Astrocyte (in vitro differentiated cells and primary cell): ENCODE measurements around the gene UBASH3A. TPM values are rescaled to one million over a fixed set of nuclear protein-coding genes. Genes with fewer than 3 reads are reported as not detected.

ENCODE experiments used
- DNase-seq: peaks from one replicate; pipeline ENCODE4 v3.0.0-alpha.2; 2010; ENCODE audit warnings: low read depth
- FAIRE-seq: peaks from 2 replicates; lab custom pipeline; 2011; peaks lifted over from hg19 to GRCh38; lab: Jason Lieb, UNC
- H2AFZ ChIP-seq: 2 replicates; pipeline ENCODE4 v1.6.0; 2012; ENCODE audit warnings: low read depth, low read length, inconsistent platforms
- H3K27ac ChIP-seq: 2 replicates; pipeline ENCODE4 v1.5.1; 2011; ENCODE audit warnings: low read depth, low read length, inconsistent platforms
- H3K27me3 ChIP-seq: 2 replicates; pipeline ENCODE4 v1.6.0; 2011; ENCODE audit warnings: low read length, inconsistent platforms; ENCODE audit not compliant: insufficient read depth
- H3K36me3 ChIP-seq: 2 replicates; pipeline ENCODE4 v1.5.1; 2011; ENCODE audit warnings: low read length, inconsistent platforms; ENCODE audit not compliant: insufficient read depth
- H3K4me1 ChIP-seq: 2 replicates; pipeline ENCODE4 v1.5.1; 2011; ENCODE audit warnings: low read length, inconsistent platforms; ENCODE audit not compliant: insufficient read depth
- H3K4me2 ChIP-seq: 2 replicates; pipeline ENCODE4 v1.6.0; 2012; ENCODE audit warnings: low read length, inconsistent platforms
- H3K4me3 ChIP-seq: 2 replicates; pipeline ENCODE4 v1.5.1; 2011; ENCODE audit warnings: low read depth, mild to moderate bottlenecking, low read length, inconsistent platforms; ENCODE audit not compliant: insufficient read depth
- H3K79me2 ChIP-seq: 2 replicates; pipeline ENCODE4 v1.6.0; 2012; ENCODE audit warnings: mild to moderate bottlenecking, low read length, inconsistent platforms; ENCODE audit not compliant: insufficient read depth
- H3K9ac ChIP-seq: 2 replicates; pipeline ENCODE4 v1.6.0; 2012; ENCODE audit warnings: mild to moderate bottlenecking, low read length, inconsistent platforms
- H3K9me3 ChIP-seq: 2 replicates; pipeline ENCODE4 v1.5.1; 2012; ENCODE audit warnings: low read depth, mild to moderate bottlenecking, low read length, inconsistent platforms; ENCODE audit not compliant: insufficient read depth
- H4K20me1 ChIP-seq: 2 replicates; pipeline ENCODE4 v1.6.0; 2012; ENCODE audit warnings: low read length, inconsistent platforms; ENCODE audit not compliant: insufficient read depth
- H3K27ac Mint-ChIP-seq: one replicate; pipeline ENCODE4 v1.8.0; 2021; ENCODE audit warnings: mild to moderate bottlenecking, mixed read lengths; ENCODE audit not compliant: unreplicated experiment
- H3K27me3 Mint-ChIP-seq: one replicate; pipeline ENCODE4 v1.8.0; 2021; ENCODE audit warnings: low read depth, mixed read lengths; ENCODE audit not compliant: unreplicated experiment
- H3K36me3 Mint-ChIP-seq: one replicate; pipeline ENCODE4 v1.8.0; 2021; ENCODE audit warnings: low read depth, mixed read lengths; ENCODE audit not compliant: unreplicated experiment
- H3K4me1 Mint-ChIP-seq: one replicate; pipeline ENCODE4 v1.8.0; 2021; ENCODE audit warnings: low read depth, mixed read lengths; ENCODE audit not compliant: unreplicated experiment
- H3K4me3 Mint-ChIP-seq: one replicate; pipeline ENCODE4 v1.8.0; 2021; ENCODE audit warnings: mild to moderate bottlenecking, moderate library complexity, mixed read lengths; ENCODE audit not compliant: unreplicated experiment
- H3K9me3 Mint-ChIP-seq: one replicate; pipeline ENCODE4 v1.8.0; 2021; ENCODE audit warnings: mild to moderate bottlenecking, mixed read lengths; ENCODE audit not compliant: unreplicated experiment
- EZH2 ChIP-seq: IDR thresholded peaks from 2 replicates; pipeline ENCODE4 v1.6.1; 2012; ENCODE audit warnings: mild to moderate bottlenecking, low read length, inconsistent platforms; ENCODE audit not compliant: insufficient read depth
- total RNA-seq: library from RNA; stranded (reverse); gene quantifications from 2 replicates; pipeline ENCODE4 v1.2.1, GENCODE V29; 2021
- TF ChIP-seq, protein P1 (sequence below): IDR thresholded peaks from 2 replicates; pipeline ENCODE4 v1.5.1; 2011; ENCODE audit warnings: low read depth, mild to moderate bottlenecking, inconsistent platforms, low read length, moderate library complexity; ENCODE audit not compliant: insufficient read depth

The UBASH3A gene
- total RNA-seq, 1 donor from 2014 or later: not detected

DNA sequence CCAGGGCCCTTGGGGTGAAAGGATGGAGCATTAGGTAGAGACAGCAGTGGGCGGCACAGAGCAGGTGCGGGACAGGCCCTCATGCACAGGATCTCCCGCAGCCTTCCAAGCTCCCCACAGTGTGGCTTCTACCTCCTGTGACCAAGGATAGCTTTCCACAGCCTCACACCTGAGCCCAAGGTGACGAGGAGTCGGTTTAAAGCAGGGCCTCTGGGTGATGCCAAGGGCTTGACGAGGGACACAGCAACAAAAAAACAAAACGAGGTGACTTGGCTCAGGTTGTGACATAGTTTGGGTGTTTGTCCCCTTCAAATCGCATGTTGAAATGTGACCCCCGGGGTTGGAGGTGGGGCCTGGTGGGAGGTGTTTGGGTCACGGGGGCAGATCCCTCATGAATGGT, 77.0 kb downstream of the UBASH3A start:
- Histone ChIP-seq H4K20me1 (no peaks in the 10 kb centered on the region), H3K4me1 (no peaks in the 10 kb centered on the region), H3K9ac (no peak overlapping the region), H3K4me3 (no peak overlapping the region), H3K36me3 (no peaks in the 10 kb centered on the region), H3K9me3 (no peaks in the 10 kb centered on the region), H2AFZ (no peak overlapping the region), H3K27ac (no peak overlapping the region), H3K79me2 (no peaks in the 10 kb centered on the region), H3K4me2 (no peak overlapping the region), H3K27me3 (peaks cover 12% of the 10 kb centered on the region)
- DNase-seq (no peak), FAIRE-seq (no peak)
- no peaks in the 10 kb centered on the region for H3K36me3 Mint-ChIP-seq
- no peak overlapping the region for H3K27ac Mint-ChIP-seq
- TF ChIP-seq EZH2: no peak
- TF ChIP-seq, protein P1, sequence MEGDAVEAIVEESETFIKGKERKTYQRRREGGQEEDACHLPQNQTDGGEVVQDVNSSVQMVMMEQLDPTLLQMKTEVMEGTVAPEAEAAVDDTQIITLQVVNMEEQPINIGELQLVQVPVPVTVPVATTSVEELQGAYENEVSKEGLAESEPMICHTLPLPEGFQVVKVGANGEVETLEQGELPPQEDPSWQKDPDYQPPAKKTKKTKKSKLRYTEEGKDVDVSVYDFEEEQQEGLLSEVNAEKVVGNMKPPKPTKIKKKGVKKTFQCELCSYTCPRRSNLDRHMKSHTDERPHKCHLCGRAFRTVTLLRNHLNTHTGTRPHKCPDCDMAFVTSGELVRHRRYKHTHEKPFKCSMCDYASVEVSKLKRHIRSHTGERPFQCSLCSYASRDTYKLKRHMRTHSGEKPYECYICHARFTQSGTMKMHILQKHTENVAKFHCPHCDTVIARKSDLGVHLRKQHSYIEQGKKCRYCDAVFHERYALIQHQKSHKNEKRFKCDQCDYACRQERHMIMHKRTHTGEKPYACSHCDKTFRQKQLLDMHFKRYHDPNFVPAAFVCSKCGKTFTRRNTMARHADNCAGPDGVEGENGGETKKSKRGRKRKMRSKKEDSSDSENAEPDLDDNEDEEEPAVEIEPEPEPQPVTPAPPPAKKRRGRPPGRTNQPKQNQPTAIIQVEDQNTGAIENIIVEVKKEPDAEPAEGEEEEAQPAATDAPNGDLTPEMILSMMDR: no peak
- no peak overlapping the region for H3K4me3 Mint-ChIP-seq
- peaks cover 3% of the 10 kb centered on the region for H3K9me3 Mint-ChIP-seq
- H3K27me3 Mint-ChIP-seq: peaks cover 7% of the 10 kb centered on the region
- peaks cover 2% of the 10 kb centered on the region for H3K4me1 Mint-ChIP-seq

DNA sequence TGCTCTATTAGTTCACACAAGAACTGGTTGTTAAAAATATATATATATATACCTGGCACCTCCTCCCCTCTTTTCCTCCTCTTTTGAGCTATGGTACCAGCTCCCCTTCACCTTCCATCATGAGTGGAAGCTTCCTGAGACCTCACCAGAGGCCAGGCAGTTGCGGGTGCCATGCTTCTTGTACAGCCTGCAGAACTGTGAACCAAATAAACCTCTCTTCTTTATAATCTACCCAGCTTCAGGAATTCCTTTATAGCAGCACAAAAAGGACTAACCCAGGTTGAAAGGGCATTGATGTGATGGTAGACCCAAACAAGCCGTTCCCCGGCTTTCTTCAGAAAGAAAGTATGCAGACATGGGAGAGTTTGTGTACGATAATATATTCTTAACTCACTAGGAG, 77.5 kb downstream of the UBASH3A start:
- DNase-seq: no peak

DNA sequence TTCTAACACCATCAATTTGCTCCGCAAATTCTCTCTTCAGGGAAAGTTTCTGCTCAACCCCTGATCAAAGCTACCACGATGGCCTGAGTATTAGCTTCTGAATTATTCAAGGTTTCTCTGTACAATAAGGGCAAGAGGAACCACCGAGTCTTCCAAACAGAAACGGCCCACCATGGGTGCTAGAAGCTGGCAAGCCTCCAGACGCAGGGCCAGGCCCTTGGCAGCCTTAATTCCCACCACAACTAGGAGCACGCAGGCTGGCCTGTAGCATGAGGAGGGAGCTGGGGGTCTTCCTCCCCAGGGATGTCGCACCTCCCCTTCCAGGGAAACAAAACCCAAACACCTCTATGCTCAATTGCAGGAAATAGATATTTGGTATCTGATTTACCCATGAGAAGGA, 81.3 kb downstream of the UBASH3A start:
- no peaks in the 10 kb centered on the region for H3K79me2 ChIP-seq
- no peak for TF ChIP-seq EZH2
- Mint-ChIP-seq H3K4me1 (no peaks in the 10 kb centered on the region), H3K27me3 (peaks cover 25% of the 10 kb centered on the region), H3K4me3 (no peak overlapping the region), H3K36me3 (no peaks in the 10 kb centered on the region), H3K27ac (no peak overlapping the region), H3K9me3 (peaks cover under 1% of the 10 kb centered on the region)
- no peak overlapping the region for H2AFZ ChIP-seq
- H4K20me1 ChIP-seq: no peaks in the 10 kb centered on the region
- H3K36me3 ChIP-seq: no peaks in the 10 kb centered on the region
- no peak for FAIRE-seq
- H3K27me3 ChIP-seq: peaks cover 16% of the 10 kb centered on the region
- H3K4me1 ChIP-seq: no peaks in the 10 kb centered on the region
- no peak overlapping the region for H3K27ac ChIP-seq
- H3K9me3 ChIP-seq: no peaks in the 10 kb centered on the region
- H3K4me3 ChIP-seq: no peak overlapping the region
- no peak for DNase-seq
- no peak overlapping the region for H3K9ac ChIP-seq
- H3K4me2 ChIP-seq: no peak overlapping the region

More for the DNA sequence above, 77.5 kb downstream of the UBASH3A start:
- TF ChIP-seq, protein P1: no peak
- TF ChIP-seq EZH2: no peak
- H3K4me2 ChIP-seq: no peak overlapping the region
- Mint-ChIP-seq H3K27ac (no peak overlapping the region), H3K36me3 (no peaks in the 10 kb centered on the region), H3K4me3 (no peak overlapping the region), H3K9me3 (peaks cover 3% of the 10 kb centered on the region), H3K4me1 (peaks cover 2% of the 10 kb centered on the region), H3K27me3 (peaks cover 11% of the 10 kb centered on the region)
- no peak overlapping the region for H3K4me3 ChIP-seq
- no peak for FAIRE-seq
- no peaks in the 10 kb centered on the region for H4K20me1 ChIP-seq
- H3K9me3 ChIP-seq: no peaks in the 10 kb centered on the region
- peaks cover 14% of the 10 kb centered on the region for H3K27me3 ChIP-seq
- H3K4me1 ChIP-seq: no peaks in the 10 kb centered on the region
- no peak overlapping the region for H2AFZ ChIP-seq
- H3K9ac ChIP-seq: no peak overlapping the region
- H3K27ac ChIP-seq: no peak overlapping the region
- no peaks in the 10 kb centered on the region for H3K79me2 ChIP-seq
- no peaks in the 10 kb centered on the region for H3K36me3 ChIP-seq
